Hepatocyte (in vitro differentiated cells): Measurements from ENCODE around the gene ADAMTS5. TPM values are rescaled to one million over a fixed set of nuclear protein-coding genes. Genes with fewer than 3 reads are reported as not detected.

Source experiments
- DNase-seq: peaks from one replicate; pipeline ENCODE4 v3.0.0-alpha.2; 2016; ENCODE audit warnings: low spot score
- H2AFZ ChIP-seq: fragments of 200-600 bp; sonication (generic); 2 replicates; pipeline ENCODE4 v1.6.0; 2016; ENCODE audit warnings: antibody characterized with exemption, mild to moderate bottlenecking
- H3K27ac ChIP-seq: fragments of 200-600 bp; sonication (generic); 2 replicates; pipeline ENCODE4 v1.5.1; 2016; ENCODE audit warnings: mild to moderate bottlenecking
- H3K27me3 ChIP-seq: fragments of 200-600 bp; sonication (generic); 2 replicates; pipeline ENCODE4 v1.6.1; 2016
- H3K36me3 ChIP-seq: fragments of 200-600 bp; sonication (generic); replicated peaks from 2 replicates; pipeline ENCODE4 v1.5.1; 2016; ENCODE audit warnings: low read depth; ENCODE audit not compliant: insufficient read depth
- H3K4me1 ChIP-seq: fragments of 200-600 bp; sonication (generic); 2 replicates; pipeline ENCODE4 v1.5.1; 2016; ENCODE audit warnings: mild to moderate bottlenecking, moderate library complexity; ENCODE audit not compliant: insufficient read depth
- H3K4me2 ChIP-seq: fragments of 200-600 bp; sonication (generic); 2 replicates; pipeline ENCODE4 v1.6.0; 2016
- H3K4me3 ChIP-seq: fragments of 200-600 bp; sonication (generic); 2 replicates; pipeline ENCODE4 v1.5.1; 2016; ENCODE audit warnings: mild to moderate bottlenecking
- H3K79me2 ChIP-seq: fragments of 200-600 bp; sonication (generic); 2 replicates; pipeline ENCODE4 v1.6.0; 2017; ENCODE audit warnings: mild to moderate bottlenecking
- H3K9me2 ChIP-seq: fragments of 200-600 bp; sonication (generic); replicated peaks from 2 replicates; pipeline ENCODE4 v1.6.0; 2017; ENCODE audit warnings: mild to moderate bottlenecking; ENCODE audit not compliant: insufficient read depth
- H3K9me3 ChIP-seq: fragments of 200-600 bp; sonication (generic); 2 replicates; pipeline ENCODE4 v1.5.1; 2016; ENCODE audit warnings: low read depth, mild to moderate bottlenecking
- H4K20me1 ChIP-seq: fragments of 200-600 bp; sonication (generic); 2 replicates; pipeline ENCODE4 v1.6.0; 2016; ENCODE audit warnings: mild to moderate bottlenecking; ENCODE audit not compliant: insufficient read depth, poor library complexity, severe bottlenecking
- CTCF ChIP-seq: fragments of 200-600 bp; sonication (generic); IDR thresholded peaks from 2 replicates; pipeline ENCODE4 v1.5.1; 2016; ENCODE audit warnings: antibody characterized with exemption, mild to moderate bottlenecking; ENCODE audit not compliant: poor library complexity
- EZH2 ChIP-seq: fragments of 200-600 bp; sonication (generic); IDR thresholded peaks from 2 replicates; pipeline ENCODE4 v1.6.1; 2016; ENCODE audit warnings: antibody characterized with exemption, mild to moderate bottlenecking, borderline replicate concordance
- EZH2phosphoT487 ChIP-seq: fragments of 200-600 bp; sonication (generic); IDR thresholded peaks from one replicate; pipeline ENCODE4 v1.6.1; 2018; ENCODE audit warnings: antibody characterized with exemption, mild to moderate bottlenecking, low read depth, moderate library complexity; ENCODE audit not compliant: unreplicated experiment, severe bottlenecking
- WGBS: methylation state at CpG from one replicate; pipeline ENCODE4 v1.1.6; 2016; ENCODE audit warnings: low lambda C conversion rate; ENCODE audit errors: missing lambda C conversion rate; 5-methylcytosine and 5-hydroxymethylcytosine counted together
- polyA plus RNA-seq: library from polyadenylated mRNA; unstranded; fragments of >200 nt; fragmentation: Nextera tagmentation; extraction: Ambion mirVana; gene quantifications from 2 replicates; pipeline ENCODE4 v1.2.1, GENCODE V29; 2016
- total RNA-seq: library from RNA; depleted of rRNA; stranded (reverse); fragments of >200 nt; gene quantifications from 2 replicates; pipeline ENCODE4 v1.2.3, GENCODE V29; 2014

The ADAMTS5 gene
- total and polyA plus RNA-seq, 2 experiments from 2014 or later, result 1.4 to 3.1 TPM

GRCh38 chr21:26918323-26919079 lies 48.4 kb downstream of the ADAMTS5 start:
- Histone ChIP-seq H3K27ac (no peak overlapping the region), H3K4me2 (no peak overlapping the region)
- 55% methylated on average over 8 of the region's 8 CpGs for WGBS

GRCh38 chr21:26916799-26917198 lies 50.1 kb downstream of the ADAMTS5 start:
- no peaks in the 10 kb centered on the region for H3K9me2 ChIP-seq
- 72% methylated on average over 2 of the region's 2 CpGs for WGBS
- DNase-seq, result no peak

More at GRCh38 chr21:26918323-26919079, 48.4 kb downstream of the ADAMTS5 start:
- no peaks in the 10 kb centered on the region for H3K9me2 ChIP-seq
- H3K79me2 ChIP-seq, result no peaks in the 10 kb centered on the region
- no peak overlapping the region for H3K4me3 ChIP-seq
- no peaks in the 10 kb centered on the region for H3K36me3 ChIP-seq
- H3K9me3 ChIP-seq, result no peaks in the 10 kb centered on the region
- no peak for DNase-seq
- H3K27me3 ChIP-seq, result no peaks in the 10 kb centered on the region
- no peak for TF ChIP-seq CTCF
- no peak for TF ChIP-seq EZH2
- TF ChIP-seq EZH2phosphoT487, result no peak
- H2AFZ ChIP-seq, result no peak overlapping the region
- no peaks in the 10 kb centered on the region for H3K4me1 ChIP-seq
- no peaks in the 10 kb centered on the region for H4K20me1 ChIP-seq

GRCh38 chr21:26914557-26914956 lies 52.3 kb downstream of the ADAMTS5 start:
- H3K27me3 ChIP-seq, result no peaks in the 10 kb centered on the region
- DNase-seq, result no peak
- TF ChIP-seq EZH2 (no peak), EZH2phosphoT487 (no peak), CTCF (no peak)
- no peak overlapping the region for H3K27ac ChIP-seq
- no peaks in the 10 kb centered on the region for H3K9me3 ChIP-seq
- no peaks in the 10 kb centered on the region for H3K79me2 ChIP-seq
- H3K4me1 ChIP-seq, result no peaks in the 10 kb centered on the region
- no peaks in the 10 kb centered on the region for H4K20me1 ChIP-seq
- H2AFZ ChIP-seq, result no peak overlapping the region
- no peaks in the 10 kb centered on the region for H3K9me2 ChIP-seq
- no peak overlapping the region for H3K4me2 ChIP-seq
- no peak overlapping the region for H3K4me3 ChIP-seq
- no peaks in the 10 kb centered on the region for H3K36me3 ChIP-seq

More at GRCh38 chr21:26916799-26917198, 50.1 kb downstream of the ADAMTS5 start:
- Histone ChIP-seq H3K4me1 (no peaks in the 10 kb centered on the region), H3K9me3 (no peaks in the 10 kb centered on the region), H3K27me3 (no peaks in the 10 kb centered on the region), H4K20me1 (no peaks in the 10 kb centered on the region), H3K4me2 (no peak overlapping the region), H3K27ac (no peak overlapping the region), H3K4me3 (no peak overlapping the region), H3K36me3 (no peaks in the 10 kb centered on the region), H2AFZ (no peak overlapping the region), H3K79me2 (no peaks in the 10 kb centered on the region)
- no peak for TF ChIP-seq EZH2
- no peak for TF ChIP-seq EZH2phosphoT487
- no peak for TF ChIP-seq CTCF

GRCh38 chr21:26912466-26912865 lies 54.4 kb downstream of the ADAMTS5 start:
- H3K79me2 ChIP-seq, result no peaks in the 10 kb centered on the region
- no peak overlapping the region for H2AFZ ChIP-seq
- H4K20me1 ChIP-seq, result no peaks in the 10 kb centered on the region
- H3K9me2 ChIP-seq, result no peaks in the 10 kb centered on the region
- no peak overlapping the region for H3K4me3 ChIP-seq
- no peak overlapping the region for H3K27ac ChIP-seq
- no peak for TF ChIP-seq EZH2
- TF ChIP-seq CTCF, result no peak
- no peak for TF ChIP-seq EZH2phosphoT487
- no peak overlapping the region for H3K4me2 ChIP-seq
- no peaks in the 10 kb centered on the region for H3K36me3 ChIP-seq
- no peaks in the 10 kb centered on the region for H3K27me3 ChIP-seq
- no peaks in the 10 kb centered on the region for H3K9me3 ChIP-seq
- DNase-seq, result no peak
- WGBS, result 63% methylated on average over 1 of the region's 1 CpG
- no peaks in the 10 kb centered on the region for H3K4me1 ChIP-seq
